ENCODE results near the gene RWDD3. TPM values are rescaled to one million over a fixed set of nuclear protein-coding genes. Genes with fewer than 3 reads are reported as not detected.
A peak's percentile ranks its signal among the peaks of the same experiment; 100 is the strongest.

Gene RWDD3
- total RNA-seq: 10 to 100 TPM; 11.2 to 11.8 TPM
- 10.0 TPM for polyA plus RNA-seq (ENCODE audit: insufficient read depth, low read depth, low replicate concordance)
- long read RNA-seq, donor 1, partial matches to known transcripts: 9 of 14 reads
- long read RNA-seq, donor 1, other reads (novel, unspliced or antisense): 0 of 14 reads
- long read RNA-seq, donor 2, partial matches to known transcripts: 0 of 5 reads
- long read RNA-seq, donor 2, other reads (novel, unspliced or antisense): 0 of 5 reads

GRCh38 chr1:95233737-95234500 lies at the start of gene RWDD3:
Gene RWDD3, plus strand, starts transcription at chr1:95234210. Its CDS starts 21 bp downstream, at chr1:95234231.
- no peaks in the 10 kb centered on the region for H3K9me3 ChIP-seq
- DNase-seq: peak; percentile 93
- intact Hi-C loops (cut with DNase I; ENCODE audit: low total_unique reads): no loop called here
- H3K4me1 ChIP-seq: peaks cover 15% of the 10 kb centered on the region
- H3K36me3 ChIP-seq (ENCODE audit: low read depth, missing control alignments): no peaks in the 10 kb centered on the region
- peak within 1 kb of the TSS; percentile 92 for H3K27ac ChIP-seq
- peak; percentile 88 to 89 (median 89) for TF ChIP-seq CTCF (IDR thresholded peaks at IDR 0.05)
- TF ChIP-seq POLR2A (IDR thresholded peaks at IDR 0.05): no peak
- WGBS, 2 donors: 0 to 1% methylated on average over 7 to 64 of the region's 71 CpGs
- H3K4me3 ChIP-seq: peak within 1 kb of the TSS; percentile 77 to 93
- H3K27me3 ChIP-seq: no peaks in the 10 kb centered on the region

GRCh38 chr1:95186149-95186548 lies 47.9 kb upstream of the RWDD3 start:
- Histone ChIP-seq H3K27me3 (no peaks in the 10 kb centered on the region), H3K4me3 (no peak overlapping the region), H3K36me3 (ENCODE audit: low read depth, missing control alignments) (no peaks in the 10 kb centered on the region), H3K27ac (no peak overlapping the region), H3K9me3 (no peaks in the 10 kb centered on the region), H3K4me1 (no peaks in the 10 kb centered on the region)
- DNase-seq: no peak
- no peak for TF ChIP-seq CTCF (IDR thresholded peaks at IDR 0.05)
- no peak for TF ChIP-seq POLR2A (IDR thresholded peaks at IDR 0.05)
- intact Hi-C loops (cut with DNase I; ENCODE audit: low total_unique reads): no loop called here
- WGBS, 2 donors: 93 to 95% methylated on average over 4 of the region's 4 CpGs

GRCh38 chr1:95193591-95193990 lies 40.4 kb upstream of the RWDD3 start:
- H3K27ac ChIP-seq: no peak overlapping the region
- no peaks in the 10 kb centered on the region for H3K36me3 ChIP-seq (ENCODE audit: low read depth, missing control alignments)
- DNase-seq: no peak

DNA sequence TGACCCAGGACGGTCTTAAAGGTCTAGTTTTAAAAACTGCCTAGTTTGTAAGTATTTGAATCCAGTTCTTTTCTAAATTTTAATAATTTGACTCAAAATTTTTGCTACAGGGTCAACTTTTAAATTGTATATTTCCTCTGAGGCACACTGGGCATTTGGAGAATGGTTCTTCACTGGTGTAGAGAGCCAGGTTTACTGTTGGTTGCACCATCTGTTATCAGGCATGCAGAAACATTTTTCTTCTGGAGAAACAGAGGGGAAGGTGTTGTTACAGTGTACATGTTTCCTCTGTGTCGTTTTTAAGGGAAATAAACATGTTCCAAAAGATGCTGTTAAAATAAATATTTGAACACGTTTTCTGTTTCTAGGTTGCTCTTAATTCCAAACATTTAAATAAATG lies 39.0 kb upstream of the RWDD3 start:
- no peak for TF ChIP-seq POLR2A (IDR thresholded peaks at IDR 0.05)
- no peak for TF ChIP-seq CTCF (IDR thresholded peaks at IDR 0.05)
- no peaks in the 10 kb centered on the region for H3K9me3 ChIP-seq
- intact Hi-C loops (cut with DNase I; ENCODE audit: low total_unique reads): no loop called here
- H3K4me3 ChIP-seq: no peak overlapping the region
- H3K36me3 ChIP-seq (ENCODE audit: low read depth, missing control alignments): no peaks in the 10 kb centered on the region
- H3K27ac ChIP-seq: no peak overlapping the region
- H3K27me3 ChIP-seq: no peaks in the 10 kb centered on the region
- 78 to 80% methylated on average over 3 of the region's 3 CpGs for WGBS, 2 donors
- no peaks in the 10 kb centered on the region for H3K4me1 ChIP-seq
- no peak for DNase-seq

More at GRCh38 chr1:95193591-95193990, 40.4 kb upstream of the RWDD3 start:
- intact Hi-C loops (cut with DNase I; ENCODE audit: low total_unique reads): no loop called here
- 80 to 93% methylated on average over 1 of the region's 1 CpG for WGBS, 2 donors
- no peaks in the 10 kb centered on the region for H3K27me3 ChIP-seq
- TF ChIP-seq POLR2A (IDR thresholded peaks at IDR 0.05): no peak
- TF ChIP-seq CTCF (IDR thresholded peaks at IDR 0.05): no peak
- H3K9me3 ChIP-seq: no peaks in the 10 kb centered on the region
- H3K4me1 ChIP-seq: no peaks in the 10 kb centered on the region
- no peak overlapping the region for H3K4me3 ChIP-seq
